HUES64 (cell line): Measurements from ENCODE around the gene CLINT1.
"Not testable (repeated sequence)": the region's sequence is repeated elsewhere in the genome, so short reads cannot be mapped to it uniquely, and the experiment has no call there.

Source experiments
- H3K27ac ChIP-seq: 2 replicates; pipeline ENCODE4 v1.7.0; 2013; ENCODE audit warnings: low read depth, low read length, inconsistent platforms
- H3K27me3 ChIP-seq: 2 replicates; pipeline ENCODE4 v1.6.1; 2013; ENCODE audit warnings: mild to moderate bottlenecking, low read length; ENCODE audit not compliant: insufficient read depth
- H3K36me3 ChIP-seq: 2 replicates; pipeline ENCODE4 v1.6.1; 2013; ENCODE audit warnings: mild to moderate bottlenecking, low read length; ENCODE audit not compliant: insufficient read depth
- H3K4me1 ChIP-seq: 2 replicates; pipeline ENCODE4 v1.6.1; 2013; ENCODE audit warnings: mild to moderate bottlenecking, low read length, moderate library complexity; ENCODE audit not compliant: insufficient read depth
- H3K4me3 ChIP-seq: 2 replicates; pipeline ENCODE4 v1.5.1; 2013; ENCODE audit warnings: mild to moderate bottlenecking, low read length, moderate library complexity
- H3K9ac ChIP-seq: 2 replicates; pipeline ENCODE4 v1.6.1; 2013; ENCODE audit warnings: mild to moderate bottlenecking, low read depth, low read length
- H3K9me3 ChIP-seq: 2 replicates; pipeline ENCODE4 v1.6.1; 2013; ENCODE audit warnings: low read depth, low read length; ENCODE audit not compliant: insufficient read depth
- WGBS: fragments of 150-250, 120-280 bp; methylation state at CpG from one replicate; pipeline ENCODE4 v1.1.7; 2013; ENCODE audit warnings: missing lambda C conversion rate; 5-methylcytosine and 5-hydroxymethylcytosine counted together

The CLINT1 gene

GRCh38 chr5:157886796-157887380 lies 27.9 kb upstream of the CLINT1 start:
- no peaks in the 10 kb centered on the region for H3K27me3 ChIP-seq
- H3K9me3 ChIP-seq = 0 out of 2 replicates have a peak, but pooled peaks cover 10% of the 10 kb centered on the region
- no peak overlapping the region for H3K9ac ChIP-seq
- H3K27ac ChIP-seq = no peak overlapping the region
- H3K36me3 ChIP-seq = no peaks in the 10 kb centered on the region
- 96% methylated on average over 27 of the region's 27 CpGs for WGBS
- H3K4me1 ChIP-seq = no peaks in the 10 kb centered on the region
- H3K4me3 ChIP-seq = no peak overlapping the region

GRCh38 chr5:157885051-157885450 lies 26.1 kb upstream of the CLINT1 start:
- not testable (repeated sequence) for H3K9ac ChIP-seq, H3K4me1 ChIP-seq, H3K36me3 ChIP-seq, H3K27me3 ChIP-seq, H3K27ac ChIP-seq, H3K4me3 ChIP-seq
- H3K9me3 ChIP-seq = 0 out of 2 replicates have a peak, but pooled peaks cover 10% of the 10 kb centered on the region
- WGBS = 67% methylated on average over 1 of the region's 1 CpG

GRCh38 chr5:157881498-157881897 lies 22.6 kb upstream of the CLINT1 start:
- H3K36me3 ChIP-seq, H3K9ac ChIP-seq, H3K27ac ChIP-seq, H3K4me1 ChIP-seq, H3K4me3 ChIP-seq, H3K9me3 ChIP-seq, H3K27me3 ChIP-seq: not testable (repeated sequence)
- WGBS = 10% methylated on average over 7 of the region's 7 CpGs

GRCh38 chr5:157877821-157878220 lies 18.9 kb upstream of the CLINT1 start:
- Histone ChIP-seq H3K27me3 (peaks cover 7% of the 10 kb centered on the region; the same call in 1 of the 2 replicates), H3K9ac (no peak overlapping the region), H3K4me3 (no peak overlapping the region), H3K4me1 (0 out of 2 replicates have a peak, but pooled peaks cover 2% of the 10 kb centered on the region), H3K9me3 (no peaks in the 10 kb centered on the region), H3K36me3 (no peaks in the 10 kb centered on the region), H3K27ac (no peak overlapping the region)
- 92% methylated on average over 1 of the region's 2 CpGs for WGBS

GRCh38 chr5:157874861-157875260 lies 15.9 kb upstream of the CLINT1 start:
- no peaks in the 10 kb centered on the region for H3K36me3 ChIP-seq
- no peak overlapping the region for H3K4me3 ChIP-seq
- H3K4me1 ChIP-seq = no peaks in the 10 kb centered on the region
- 87% methylated on average over 5 of the region's 5 CpGs for WGBS
- no peak overlapping the region for H3K27ac ChIP-seq
- no peaks in the 10 kb centered on the region for H3K27me3 ChIP-seq
- no peaks in the 10 kb centered on the region for H3K9me3 ChIP-seq
- no peak overlapping the region for H3K9ac ChIP-seq

GRCh38 chr5:157870837-157871834 lies 12.2 kb upstream of the CLINT1 start:
- Histone ChIP-seq H3K9me3 (no peaks in the 10 kb centered on the region), H3K36me3 (no peaks in the 10 kb centered on the region), H3K4me1 (no peaks in the 10 kb centered on the region), H3K4me3 (no peak overlapping the region), H3K9ac (no peak overlapping the region), H3K27me3 (no peaks in the 10 kb centered on the region), H3K27ac (no peak overlapping the region)
- WGBS = 87% methylated on average over 6 of the region's 7 CpGs

GRCh38 chr5:157867751-157868387 lies 8.9 kb upstream of the CLINT1 start:
- Histone ChIP-seq H3K4me3 (no peak overlapping the region), H3K27me3 (no peaks in the 10 kb centered on the region), H3K27ac (no peak overlapping the region), H3K36me3 (no peaks in the 10 kb centered on the region), H3K9me3 (no peaks in the 10 kb centered on the region), H3K9ac (no peak overlapping the region), H3K4me1 (no peaks in the 10 kb centered on the region)
- 79% methylated on average over 4 of the region's 4 CpGs for WGBS

GRCh38 chr5:157866536-157866935 lies 7.6 kb upstream of the CLINT1 start:
- Histone ChIP-seq H3K27ac (no peak overlapping the region), H3K9me3 (no peaks in the 10 kb centered on the region), H3K36me3 (no peaks in the 10 kb centered on the region), H3K27me3 (no peaks in the 10 kb centered on the region), H3K9ac (no peak overlapping the region), H3K4me3 (no peak overlapping the region), H3K4me1 (peaks cover 2% of the 10 kb centered on the region)
- 100% methylated on average over 1 of the region's 2 CpGs for WGBS

GRCh38 chr5:157865781-157866180 lies 6.8 kb upstream of the CLINT1 start:
- H3K4me1 ChIP-seq = peaks cover 9% of the 10 kb centered on the region
- no peak overlapping the region for H3K27ac ChIP-seq
- H3K9me3 ChIP-seq = no peaks in the 10 kb centered on the region
- 82% methylated on average over 4 of the region's 4 CpGs for WGBS
- no peaks in the 10 kb centered on the region for H3K27me3 ChIP-seq
- no peak overlapping the region for H3K4me3 ChIP-seq
- H3K36me3 ChIP-seq = no peaks in the 10 kb centered on the region
- no peak overlapping the region for H3K9ac ChIP-seq

GRCh38 chr5:157864067-157864466 lies 5.1 kb upstream of the CLINT1 start:
- Histone ChIP-seq H3K27ac (no peak overlapping the region), H3K4me1 (peaks cover 15% of the 10 kb centered on the region), H3K36me3 (no peaks in the 10 kb centered on the region)

More at GRCh38 chr5:157864067-157864466, 5.1 kb upstream of the CLINT1 start:
- Histone ChIP-seq H3K27me3 (no peaks in the 10 kb centered on the region), H3K9ac (no peak overlapping the region), H3K9me3 (no peaks in the 10 kb centered on the region), H3K4me3 (no peak overlapping the region)
- WGBS = 73% methylated on average over 4 of the region's 4 CpGs
